ENCODE data around the gene EPN2.

EPN2 gene

DNA sequence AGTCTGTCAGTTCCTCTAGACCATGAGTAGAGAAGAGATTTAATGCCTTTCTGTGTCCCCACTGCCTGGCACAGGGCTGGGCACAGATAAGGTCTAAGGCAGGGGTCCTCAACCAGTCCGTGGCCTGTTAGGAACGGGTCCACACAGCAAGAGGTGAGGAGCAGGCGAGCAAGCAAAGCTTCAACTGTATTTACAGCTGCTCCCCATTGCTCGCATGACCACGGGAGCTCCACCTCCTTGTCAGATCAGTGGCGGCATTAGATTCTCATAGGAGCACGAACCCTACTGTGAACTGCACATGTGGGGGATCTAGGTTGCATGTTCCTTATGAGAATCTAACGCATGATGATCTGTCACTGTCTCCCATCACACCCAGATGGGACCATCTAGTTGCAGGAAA is 123.6 kb downstream of the EPN2 start:
- no peak for TF ChIP-seq TAF1 (IDR thresholded peaks at IDR 0.05; ENCODE audit: low read depth, low read length)
- no peak for TF ChIP-seq POLR2AphosphoS5 (IDR thresholded peaks at IDR 0.05; ENCODE audit: low read depth, low read length)
- TF ChIP-seq SPI1 (IDR thresholded peaks at IDR 0.05; ENCODE audit: low read depth, low read length), result no peak
- TF ChIP-seq POU2F2 (IDR thresholded peaks at IDR 0.05; ENCODE audit: low read depth, low read length), result no peak
- no peak for TF ChIP-seq POLR2A (IDR thresholded peaks at IDR 0.05; ENCODE audit: low read depth, low read length)
- TF ChIP-seq PAX5 (IDR thresholded peaks at IDR 0.05; ENCODE audit: insufficient read depth, low read length, severe bottlenecking), result no peak
- DNase-seq (ENCODE audit: insufficient read length, low spot score) (no peak), FAIRE-seq (no peak)

DNA sequence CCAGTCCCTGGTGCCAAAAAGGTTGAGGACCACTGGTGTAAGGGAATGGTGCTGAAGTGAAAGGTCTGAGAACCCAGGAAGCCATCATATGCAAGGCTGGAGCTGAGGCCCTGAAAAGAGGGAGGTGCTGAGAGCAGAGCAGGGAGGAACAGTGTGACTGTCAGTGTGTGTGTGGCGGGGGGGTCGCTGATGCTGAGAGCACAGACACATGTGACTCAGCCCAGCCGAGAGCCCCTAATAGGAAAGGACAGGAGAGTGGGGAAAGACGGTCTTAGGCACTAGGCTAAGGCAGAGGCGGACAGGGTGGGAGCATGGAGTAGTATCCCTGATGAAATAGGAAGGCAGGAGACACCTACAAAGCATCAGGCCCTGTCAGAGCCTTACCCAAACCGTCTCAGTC is 124.2 kb downstream of the EPN2 start:
- TF ChIP-seq TAF1 (IDR thresholded peaks at IDR 0.05; ENCODE audit: low read depth, low read length) (no peak), POU2F2 (IDR thresholded peaks at IDR 0.05; ENCODE audit: low read depth, low read length) (no peak), POLR2AphosphoS5 (IDR thresholded peaks at IDR 0.05; ENCODE audit: low read depth, low read length) (no peak), PAX5 (IDR thresholded peaks at IDR 0.05; ENCODE audit: insufficient read depth, low read length, severe bottlenecking) (no peak), SPI1 (IDR thresholded peaks at IDR 0.05; ENCODE audit: low read depth, low read length) (no peak), POLR2A (IDR thresholded peaks at IDR 0.05; ENCODE audit: low read depth, low read length) (no peak)
- FAIRE-seq (peak; percentile 47), DNase-seq (ENCODE audit: insufficient read length, low spot score) (no peak)

DNA sequence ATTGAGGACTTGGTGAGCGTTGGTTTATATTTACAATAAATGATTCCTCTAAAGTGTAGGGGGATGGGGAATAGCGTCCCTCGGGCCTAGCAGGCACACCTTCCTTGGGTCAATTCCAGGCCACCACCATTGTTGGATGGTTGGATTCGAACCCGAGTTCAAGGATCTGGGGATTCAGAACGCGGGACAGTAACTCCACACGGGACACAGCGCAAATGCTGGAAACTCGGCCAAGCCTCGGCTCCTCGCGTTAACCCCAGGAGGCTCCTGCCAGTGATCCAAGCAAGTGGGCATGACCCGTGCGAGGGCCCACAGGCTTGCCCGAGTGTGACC is 124.7 kb downstream of the EPN2 start:
- no peak for FAIRE-seq
- no peak for DNase-seq (ENCODE audit: insufficient read length, low spot score)
- TF ChIP-seq POU2F2 (IDR thresholded peaks at IDR 0.05; ENCODE audit: low read depth, low read length) (no peak), TAF1 (IDR thresholded peaks at IDR 0.05; ENCODE audit: low read depth, low read length) (no peak), POLR2AphosphoS5 (IDR thresholded peaks at IDR 0.05; ENCODE audit: low read depth, low read length) (no peak), PAX5 (IDR thresholded peaks at IDR 0.05; ENCODE audit: insufficient read depth, low read length, severe bottlenecking) (no peak), POLR2A (IDR thresholded peaks at IDR 0.05; ENCODE audit: low read depth, low read length) (no peak), SPI1 (IDR thresholded peaks at IDR 0.05; ENCODE audit: low read depth, low read length) (no peak)

DNA sequence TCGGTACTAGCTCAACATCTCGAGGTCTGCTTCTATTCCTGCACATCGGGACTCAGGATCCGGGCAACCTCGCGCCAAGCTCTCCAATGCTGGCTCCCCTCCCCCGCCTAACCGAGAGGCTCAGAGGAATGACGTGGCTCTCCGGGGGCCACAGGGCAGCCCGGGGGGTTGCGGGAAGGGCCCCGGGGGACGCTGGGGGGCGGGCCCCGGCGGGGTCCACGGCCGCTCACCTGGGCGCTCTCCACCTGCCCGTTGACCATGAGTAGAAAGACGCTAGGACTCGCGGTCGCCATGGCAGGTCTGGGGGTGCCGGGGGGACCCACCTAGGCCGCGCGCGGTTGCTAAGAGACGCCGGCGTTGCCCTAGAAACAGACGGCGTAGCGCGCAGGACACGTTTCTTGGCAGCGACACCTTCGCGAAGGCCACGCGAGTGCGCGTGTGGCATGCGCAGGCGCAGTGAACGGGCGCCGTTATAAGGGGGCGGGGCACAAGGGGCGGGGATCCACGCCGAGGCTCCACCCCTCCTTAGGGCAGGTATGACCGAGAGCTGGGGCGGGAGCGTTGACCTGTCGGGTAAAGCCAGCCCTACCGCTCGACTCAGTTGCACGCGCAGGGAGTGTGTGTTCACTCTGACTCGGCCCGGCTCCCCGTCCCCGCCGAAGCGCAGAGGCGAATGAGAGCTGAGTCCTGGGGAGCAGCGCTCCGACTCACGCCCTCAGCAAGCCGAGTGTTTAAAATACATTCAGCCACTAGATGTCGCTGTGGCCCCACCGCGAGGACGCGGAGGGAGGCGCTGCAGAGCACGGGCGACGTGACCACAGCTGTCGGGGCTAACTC is 125.3 kb downstream of the EPN2 start, which contains the start of gene B9D1:
Gene B9D1, minus strand, starts transcription at position 447 of the 837 bp plus-strand sequence. Its CDS starts 154 bp downstream, at position 293.
- FAIRE-seq, result peak; percentile 100
- no peak for TF ChIP-seq POU2F2 (IDR thresholded peaks at IDR 0.05; ENCODE audit: low read depth, low read length)
- no peak for TF ChIP-seq SPI1 (IDR thresholded peaks at IDR 0.05; ENCODE audit: low read depth, low read length)
- no peak for TF ChIP-seq POLR2A (IDR thresholded peaks at IDR 0.05; ENCODE audit: low read depth, low read length)
- peak; percentile 98 for DNase-seq (ENCODE audit: insufficient read length, low spot score)

DNA sequence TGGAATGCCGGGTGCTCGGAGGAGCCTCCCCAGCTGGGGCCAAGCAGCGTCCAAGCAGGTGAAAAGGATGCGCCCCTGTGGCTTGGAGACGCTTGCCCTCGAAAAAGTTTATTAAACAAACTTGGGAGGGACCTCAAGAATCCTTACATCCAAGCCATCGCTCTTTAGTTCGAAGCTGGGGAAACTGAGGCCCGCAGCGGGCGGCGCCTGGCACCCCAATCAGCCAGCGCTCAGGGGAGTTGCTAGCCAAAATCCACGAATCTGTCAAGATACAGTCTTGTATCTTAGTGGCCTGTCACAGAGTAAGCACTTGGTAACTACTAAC is 125.9 kb downstream of the EPN2 start:
- FAIRE-seq (no peak), DNase-seq (ENCODE audit: insufficient read length, low spot score) (no peak)

GRCh38 chr17:19363460-19364035 is 126.4 kb downstream of the EPN2 start:
- FAIRE-seq (peak; percentile 41), DNase-seq (ENCODE audit: insufficient read length, low spot score) (no peak)
- no peak for TF ChIP-seq POU2F2 (IDR thresholded peaks at IDR 0.05; ENCODE audit: low read depth, low read length)
- TF ChIP-seq TAF1 (IDR thresholded peaks at IDR 0.05; ENCODE audit: low read depth, low read length), result no peak
- no peak for TF ChIP-seq POLR2A (IDR thresholded peaks at IDR 0.05; ENCODE audit: low read depth, low read length)
- no peak for TF ChIP-seq SPI1 (IDR thresholded peaks at IDR 0.05; ENCODE audit: low read depth, low read length)
- TF ChIP-seq POLR2AphosphoS5 (IDR thresholded peaks at IDR 0.05; ENCODE audit: low read depth, low read length), result no peak
- no peak for TF ChIP-seq PAX5 (IDR thresholded peaks at IDR 0.05; ENCODE audit: insufficient read depth, low read length, severe bottlenecking)

More for the DNA sequence above, 125.9 kb downstream of the EPN2 start:
- TF ChIP-seq TAF1 (IDR thresholded peaks at IDR 0.05; ENCODE audit: low read depth, low read length) (no peak), POU2F2 (IDR thresholded peaks at IDR 0.05; ENCODE audit: low read depth, low read length) (no peak), POLR2A (IDR thresholded peaks at IDR 0.05; ENCODE audit: low read depth, low read length) (no peak), PAX5 (IDR thresholded peaks at IDR 0.05; ENCODE audit: insufficient read depth, low read length, severe bottlenecking) (no peak)

GRCh38 chr17:19364699-19365498 is 127.7 kb downstream of the EPN2 start:
- no peak for FAIRE-seq
- DNase-seq (ENCODE audit: insufficient read length, low spot score), result no peak
- TF ChIP-seq POLR2A (IDR thresholded peaks at IDR 0.05; ENCODE audit: low read depth, low read length) (no peak), TAF1 (IDR thresholded peaks at IDR 0.05; ENCODE audit: low read depth, low read length) (no peak), PAX5 (IDR thresholded peaks at IDR 0.05; ENCODE audit: insufficient read depth, low read length, severe bottlenecking) (no peak), POU2F2 (IDR thresholded peaks at IDR 0.05; ENCODE audit: low read depth, low read length) (no peak), SPI1 (IDR thresholded peaks at IDR 0.05; ENCODE audit: low read depth, low read length) (no peak), POLR2AphosphoS5 (IDR thresholded peaks at IDR 0.05; ENCODE audit: low read depth, low read length) (no peak)

- no peak for TF ChIP-seq POU2F2 (IDR thresholded peaks at IDR 0.05; ENCODE audit: low read depth, low read length)
- no peak for TF ChIP-seq POLR2A (IDR thresholded peaks at IDR 0.05; ENCODE audit: low read depth, low read length)
- no peak for TF ChIP-seq POLR2AphosphoS5 (IDR thresholded peaks at IDR 0.05; ENCODE audit: low read depth, low read length)
- no peak for TF ChIP-seq TAF1 (IDR thresholded peaks at IDR 0.05; ENCODE audit: low read depth, low read length)
- TF ChIP-seq SPI1 (IDR thresholded peaks at IDR 0.05; ENCODE audit: low read depth, low read length), result no peak
- no peak for TF ChIP-seq PAX5 (IDR thresholded peaks at IDR 0.05; ENCODE audit: insufficient read depth, low read length, severe bottlenecking)
- FAIRE-seq, result no peak
Observed at GRCh38 chr17:19365499-19365817, 128.3 kb downstream of the EPN2 start.

DNA sequence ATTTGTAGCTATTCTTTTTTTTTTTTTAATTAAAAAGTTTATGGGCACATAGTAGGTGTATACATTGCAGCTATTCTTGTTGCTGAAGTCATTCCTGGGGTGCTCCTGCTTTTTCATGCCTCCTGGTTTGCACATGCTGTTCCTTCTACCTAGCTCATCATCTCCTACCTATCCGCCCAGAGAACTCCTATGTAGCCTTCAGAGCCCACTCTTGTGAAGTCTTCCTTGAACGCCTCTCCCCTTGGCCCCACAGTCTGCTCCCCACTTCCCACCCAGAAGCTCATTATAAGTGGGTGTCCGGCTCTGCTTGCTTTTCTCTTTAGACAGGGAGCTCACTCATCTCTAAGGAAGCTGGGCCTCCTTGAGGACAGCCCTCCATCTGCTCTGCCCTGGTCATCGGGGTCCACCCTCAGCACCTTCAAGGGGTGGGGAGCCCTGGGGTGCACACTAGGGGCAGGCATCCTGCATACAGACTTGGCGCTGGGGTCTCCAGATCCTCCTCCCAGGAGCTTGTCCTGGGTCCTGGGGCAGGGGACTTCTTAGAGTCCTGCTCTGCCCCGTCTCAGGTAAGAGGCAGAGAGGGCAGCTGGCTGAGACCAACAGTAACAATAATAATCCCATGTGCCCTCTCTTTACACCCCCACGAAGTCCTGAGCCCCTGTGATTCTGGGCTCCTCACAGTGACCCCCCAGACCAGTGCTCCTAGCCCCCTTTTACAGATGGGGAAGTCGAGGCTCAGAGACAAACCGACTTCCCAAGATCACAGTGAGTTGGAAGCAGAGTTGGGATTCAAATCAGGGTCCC is 128.9 kb downstream of the EPN2 start:
- no peak for FAIRE-seq
- no peak for DNase-seq (ENCODE audit: insufficient read length, low spot score)

More at GRCh38 chr17:19365499-19365817, 128.3 kb downstream of the EPN2 start:
- DNase-seq (ENCODE audit: insufficient read length, low spot score), result no peak

More for the DNA sequence above, 128.9 kb downstream of the EPN2 start:
- no peak for TF ChIP-seq TAF1 (IDR thresholded peaks at IDR 0.05; ENCODE audit: low read depth, low read length)
- TF ChIP-seq SPI1 (IDR thresholded peaks at IDR 0.05; ENCODE audit: low read depth, low read length), result no peak
- no peak for TF ChIP-seq PAX5 (IDR thresholded peaks at IDR 0.05; ENCODE audit: insufficient read depth, low read length, severe bottlenecking)
- TF ChIP-seq POU2F2 (IDR thresholded peaks at IDR 0.05; ENCODE audit: low read depth, low read length), result no peak

Data from GM12891 (cell line).